Activated T-helper 2 cell treated with anti-CD3 and anti-CD28 coated beads, Interferon-gamma antibody, Interleukin-2, Interleukin-4, amounts not matched to agents 10 μg/mL and 5 μg/mL and 100 μg/mL, durations not matched to agents 14 hours and 24 hours and 36 hours (primary cell): ENCODE results near the gene SPAG8. TPM values are rescaled to one million over a fixed set of nuclear protein-coding genes. Genes with fewer than 3 reads are reported as not detected.
A peak's percentile ranks its signal among the peaks of the same experiment; 100 is the strongest.

Source experiments
- DNase-seq: peaks from one replicate; pipeline ENCODE4 v3.0.0; 2021; ENCODE audit warnings: low spot score
- H3K27ac Mint-ChIP-seq: one replicate; pipeline ENCODE4 v1.8.0; 2021; ENCODE audit warnings: mixed read lengths
- H3K27me3 Mint-ChIP-seq: one replicate; pipeline ENCODE4 v1.8.0; 2021; ENCODE audit warnings: low read depth, mixed read lengths
- H3K36me3 Mint-ChIP-seq: one replicate; pipeline ENCODE4 v1.8.0; 2021; ENCODE audit warnings: low read depth, mixed read lengths
- H3K4me1 Mint-ChIP-seq: one replicate; pipeline ENCODE4 v1.8.0; 2021; ENCODE audit warnings: low read depth, mixed read lengths
- H3K4me3 Mint-ChIP-seq: one replicate; pipeline ENCODE4 v1.8.0; 2021; ENCODE audit warnings: low read depth, mild to moderate bottlenecking, moderate library complexity, mixed read lengths
- H3K9me3 Mint-ChIP-seq: one replicate; pipeline ENCODE4 v1.8.0; 2021; ENCODE audit warnings: mixed read lengths
- intact Hi-C: fragments of 100-400 bp; cut with micrococcal nuclease; formaldehyde crosslinking; loops from one replicate; pipeline ENCODE4 v1.15.1; 2023
- total RNA-seq: library from RNA; stranded (reverse); gene quantifications from 2 replicates; pipeline ENCODE4 v1.2.3, GENCODE V29; 2022

The SPAG8 gene
- total RNA-seq, 1 donor from 2014 or later, result 0.82 TPM

DNA sequence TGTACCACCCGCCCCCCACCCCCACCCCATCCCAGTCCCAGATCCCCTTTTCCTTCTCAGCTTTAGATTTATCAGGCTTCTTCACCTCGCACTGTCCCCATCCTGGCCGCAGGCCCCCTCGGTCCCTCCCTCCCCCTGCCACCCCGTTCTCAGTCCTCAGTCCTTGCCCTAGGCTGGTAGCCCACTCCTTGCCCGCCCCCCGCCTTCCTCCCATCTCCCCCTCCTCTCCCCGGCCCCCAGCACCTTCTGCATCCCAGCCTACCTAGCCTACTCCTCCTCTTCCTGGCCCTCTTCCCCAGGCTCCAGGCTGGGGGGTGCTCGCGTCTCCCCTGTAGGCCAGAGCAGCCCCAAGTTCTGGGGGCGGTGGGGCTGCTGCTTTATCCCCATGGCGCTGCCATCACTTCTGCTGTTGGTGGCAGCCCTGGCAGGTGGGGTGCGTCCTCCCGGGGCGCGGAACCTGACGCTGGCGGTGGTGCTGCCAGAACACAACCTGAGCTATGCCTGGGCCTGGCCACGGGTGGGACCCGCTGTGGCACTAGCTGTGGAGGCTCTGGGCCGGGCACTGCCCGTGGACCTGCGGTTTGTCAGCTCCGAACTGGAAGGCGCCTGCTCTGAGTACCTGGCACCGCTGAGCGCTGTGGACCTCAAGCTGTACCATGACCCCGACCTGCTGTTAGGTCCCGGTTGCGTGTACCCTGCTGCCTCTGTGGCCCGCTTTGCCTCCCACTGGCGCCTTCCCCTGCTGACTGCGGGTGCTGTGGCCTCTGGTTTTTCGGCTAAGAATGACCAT, 19.8 kb downstream of the SPAG8 start:
- Mint-ChIP-seq H3K9me3 (no peaks in the 10 kb centered on the region), H3K27me3 (no peaks in the 10 kb centered on the region), H3K27ac (no peak overlapping the region), H3K36me3 (peaks cover 19% of the 10 kb centered on the region), H3K4me3 (no peak overlapping the region), H3K4me1 (peaks cover 17% of the 10 kb centered on the region)
- intact Hi-C loops, result no loop called here
- DNase-seq, result no peak

GRCh38 chr9:35791297-35791921, 20.7 kb downstream of the SPAG8 start, which contains the start of gene NPR2:
Gene NPR2, plus strand, starts transcription at chr9:35791591. Its CDS starts 818 bp downstream, at chr9:35792409.
- H3K9me3 Mint-ChIP-seq, result no peaks in the 10 kb centered on the region
- H3K27ac Mint-ChIP-seq, result no peak within 1 kb of the TSS
- H3K4me3 Mint-ChIP-seq, result no peak within 1 kb of the TSS
- H3K27me3 Mint-ChIP-seq, result no peaks in the 10 kb centered on the region
- peaks cover 13% of the 10 kb centered on the region for H3K4me1 Mint-ChIP-seq
- no peak for DNase-seq
- H3K36me3 Mint-ChIP-seq, result peaks cover 18% of the 10 kb centered on the region
- intact Hi-C loops, result no loop called here

GRCh38 chr9:35790385-35791296, 21.4 kb downstream of the SPAG8 start:
- Mint-ChIP-seq H3K27me3 (no peaks in the 10 kb centered on the region), H3K27ac (no peak overlapping the region), H3K4me1 (peaks cover 11% of the 10 kb centered on the region), H3K36me3 (peaks cover 26% of the 10 kb centered on the region), H3K9me3 (no peaks in the 10 kb centered on the region), H3K4me3 (no peak overlapping the region)
- DNase-seq, result peak; percentile 43
- intact Hi-C loops, result loop anchor here (1.0 kb wide), 2 partner anchors 36 to 92 kb away; no protein-coding TSS in a partner anchor

DNA sequence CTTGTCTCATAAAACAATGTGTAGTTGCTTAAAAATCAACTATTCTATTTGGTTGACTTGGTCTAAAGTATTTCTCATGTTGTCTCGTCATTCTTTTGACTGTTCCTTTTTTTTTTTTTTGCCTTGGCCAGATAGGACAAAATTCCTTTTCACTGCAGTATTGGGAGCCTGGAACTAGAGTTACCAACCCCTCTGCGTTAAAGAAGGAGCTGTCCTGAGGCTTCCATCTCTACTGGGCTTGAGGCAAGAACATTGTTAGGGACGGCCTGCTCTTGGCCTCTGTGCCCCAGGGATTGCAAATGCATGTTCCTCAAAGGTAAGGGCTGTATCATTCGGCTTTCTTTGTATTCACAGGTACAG, 22.1 kb downstream of the SPAG8 start:
- H3K4me3 Mint-ChIP-seq, result no peak overlapping the region
- peaks cover 10% of the 10 kb centered on the region for H3K4me1 Mint-ChIP-seq
- no peaks in the 10 kb centered on the region for H3K27me3 Mint-ChIP-seq
- no peak for DNase-seq
- no peaks in the 10 kb centered on the region for H3K9me3 Mint-ChIP-seq
- no peak overlapping the region for H3K27ac Mint-ChIP-seq
- intact Hi-C loops, result loop anchor here (1.0 kb wide), 2 partner anchors 36 to 92 kb away; no protein-coding TSS in a partner anchor
- peaks cover 27% of the 10 kb centered on the region for H3K36me3 Mint-ChIP-seq

DNA sequence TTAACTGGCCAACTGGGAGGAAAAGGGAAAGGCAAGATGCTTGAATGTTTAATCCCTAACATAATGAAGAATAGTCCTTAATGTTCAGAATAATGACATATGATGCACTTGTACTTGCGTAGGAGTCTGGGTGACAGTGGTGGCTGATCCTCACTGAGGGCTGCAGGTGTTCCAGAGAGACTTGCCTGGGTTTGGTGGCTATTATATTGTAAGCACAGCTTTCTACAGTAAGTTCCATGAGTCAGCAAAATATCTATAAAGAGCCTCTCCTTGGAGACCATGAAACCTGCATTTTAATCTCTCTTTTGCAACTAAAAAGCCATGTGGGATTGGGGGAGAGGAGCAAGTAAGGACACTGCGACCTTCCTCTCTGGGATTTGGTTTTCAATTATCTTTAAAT, 22.5 kb downstream of the SPAG8 start:
- no peaks in the 10 kb centered on the region for H3K9me3 Mint-ChIP-seq
- intact Hi-C loops, result no loop called here
- peaks cover 27% of the 10 kb centered on the region for H3K36me3 Mint-ChIP-seq
- peaks cover 9% of the 10 kb centered on the region for H3K4me1 Mint-ChIP-seq
- no peak overlapping the region for H3K4me3 Mint-ChIP-seq
- no peak overlapping the region for H3K27ac Mint-ChIP-seq
- DNase-seq, result no peak
- no peaks in the 10 kb centered on the region for H3K27me3 Mint-ChIP-seq

- Mint-ChIP-seq H3K4me1 (no peaks in the 10 kb centered on the region), H3K9me3 (no peaks in the 10 kb centered on the region), H3K27ac (no peak overlapping the region), H3K4me3 (no peak overlapping the region), H3K27me3 (no peaks in the 10 kb centered on the region), H3K36me3 (peaks cover 41% of the 10 kb centered on the region)
- intact Hi-C loops, result no loop called here
- no peak for DNase-seq
These were observed 28.6 kb downstream of the SPAG8 start for GRCh38 chr9:35783418-35783817.

- Mint-ChIP-seq H3K4me3 (no peak overlapping the region), H3K36me3 (peaks cover 31% of the 10 kb centered on the region), H3K9me3 (no peaks in the 10 kb centered on the region), H3K4me1 (peaks cover 1% of the 10 kb centered on the region), H3K27me3 (no peaks in the 10 kb centered on the region), H3K27ac (no peak overlapping the region)
- intact Hi-C loops, result no loop called here
- no peak for DNase-seq
These were observed 31.0 kb downstream of the SPAG8 start for GRCh38 chr9:35781066-35781465.

- Mint-ChIP-seq H3K4me3 (no peak overlapping the region), H3K9me3 (no peaks in the 10 kb centered on the region), H3K27ac (no peak overlapping the region), H3K27me3 (no peaks in the 10 kb centered on the region), H3K4me1 (peaks cover 11% of the 10 kb centered on the region), H3K36me3 (peaks cover 18% of the 10 kb centered on the region)
- DNase-seq, result no peak
- intact Hi-C loops, result no loop called here
These were observed 33.6 kb downstream of the SPAG8 start for GRCh38 chr9:35778496-35778895.

- H3K4me3 Mint-ChIP-seq, result no peak overlapping the region
- H3K27me3 Mint-ChIP-seq, result no peaks in the 10 kb centered on the region
- peaks cover 11% of the 10 kb centered on the region for H3K4me1 Mint-ChIP-seq
- H3K27ac Mint-ChIP-seq, result peak overlapping the region; percentile 35
- peaks cover 14% of the 10 kb centered on the region for H3K36me3 Mint-ChIP-seq
- no peaks in the 10 kb centered on the region for H3K9me3 Mint-ChIP-seq
- intact Hi-C loops, result no loop called here
- DNase-seq, result no peak
These were observed 36.0 kb downstream of the SPAG8 start for GRCh38 chr9:35776018-35776417.

DNA sequence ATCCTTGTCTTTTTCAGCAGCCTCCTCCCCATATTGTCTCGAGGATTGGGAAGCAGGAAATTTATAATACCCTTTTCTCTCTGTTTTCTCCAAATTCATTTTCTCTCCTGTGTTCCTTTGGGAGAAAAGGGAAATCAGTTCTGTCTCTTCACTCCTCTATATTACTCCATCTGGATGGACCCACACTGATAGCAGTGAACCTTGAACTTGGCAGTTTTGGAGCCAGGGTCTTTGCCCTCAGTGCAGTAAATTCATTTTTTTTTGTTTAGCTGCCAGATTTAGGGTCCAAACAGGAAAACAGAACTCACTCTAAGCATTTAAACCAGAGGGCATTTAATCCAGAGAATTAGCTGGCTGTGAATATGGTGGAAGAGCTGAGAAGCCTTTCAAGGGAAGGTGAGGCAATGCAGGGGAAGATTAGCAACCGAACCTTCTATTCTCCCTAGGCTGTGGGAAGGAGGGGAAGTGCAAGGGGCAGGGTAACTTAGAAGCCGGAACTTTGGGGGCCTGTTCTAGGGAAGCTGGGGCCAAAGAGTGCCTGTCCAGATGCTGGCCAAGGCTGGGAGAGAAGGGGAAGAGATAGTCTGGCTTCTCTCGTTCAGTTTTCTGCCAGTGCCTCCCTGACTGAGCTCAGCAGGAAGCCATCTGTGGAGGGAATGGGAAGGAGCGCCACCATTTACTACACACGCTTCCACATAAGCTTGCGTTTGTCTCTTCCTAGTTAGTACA, 37.0 kb downstream of the SPAG8 start:
- Mint-ChIP-seq H3K27ac (no peak overlapping the region), H3K9me3 (no peaks in the 10 kb centered on the region), H3K4me1 (peaks cover 11% of the 10 kb centered on the region), H3K4me3 (no peak overlapping the region), H3K36me3 (peaks cover 8% of the 10 kb centered on the region), H3K27me3 (no peaks in the 10 kb centered on the region)
- DNase-seq, result no peak
- intact Hi-C loops, result no loop called here

DNA sequence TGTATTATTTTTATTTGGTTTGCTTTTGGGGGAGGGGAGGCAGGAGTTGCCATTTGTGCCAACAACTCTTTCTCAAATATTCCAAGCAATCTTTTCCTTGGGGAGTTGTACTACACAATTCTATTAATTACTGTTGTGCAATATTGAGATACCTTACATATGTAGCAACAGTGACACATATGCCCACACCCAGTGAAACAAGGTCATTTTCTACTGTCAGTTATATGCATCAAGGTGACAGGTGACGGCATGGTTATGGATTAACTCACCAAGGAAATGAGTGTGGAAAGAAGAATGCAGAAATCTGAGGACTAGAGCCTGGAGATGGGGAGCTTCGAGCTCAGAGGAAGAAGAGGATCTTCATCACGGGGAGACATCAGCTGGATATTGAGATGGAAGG, 40.1 kb downstream of the SPAG8 start:
- Mint-ChIP-seq H3K4me1 (peaks cover 11% of the 10 kb centered on the region), H3K9me3 (no peaks in the 10 kb centered on the region), H3K27ac (no peak overlapping the region), H3K36me3 (no peaks in the 10 kb centered on the region), H3K4me3 (no peak overlapping the region), H3K27me3 (no peaks in the 10 kb centered on the region)
- intact Hi-C loops, result no loop called here
- DNase-seq, result no peak

DNA sequence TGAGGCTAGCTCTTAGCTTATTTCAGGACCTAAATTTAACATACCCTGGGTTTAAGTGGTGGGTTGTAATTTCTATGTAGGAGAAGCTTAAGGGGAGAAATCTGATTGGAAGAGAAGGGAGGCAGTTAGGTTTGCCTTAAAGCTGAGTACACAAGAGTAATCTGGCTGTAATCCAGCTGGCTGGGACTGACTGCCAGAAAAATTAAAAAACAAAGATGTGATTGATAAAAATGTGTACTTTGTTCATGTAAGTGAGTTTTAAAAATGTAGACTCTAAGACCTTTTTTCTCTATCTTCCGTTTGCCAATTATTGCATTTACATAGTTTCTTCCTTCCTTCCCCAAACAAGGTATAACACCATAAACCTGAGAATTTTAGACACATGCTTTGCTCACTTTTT, 40.5 kb downstream of the SPAG8 start:
- Mint-ChIP-seq H3K27ac (no peak overlapping the region), H3K4me3 (no peak overlapping the region), H3K36me3 (no peaks in the 10 kb centered on the region), H3K4me1 (peaks cover 11% of the 10 kb centered on the region), H3K9me3 (no peaks in the 10 kb centered on the region), H3K27me3 (no peaks in the 10 kb centered on the region)
- intact Hi-C loops, result no loop called here
- DNase-seq, result no peak
